Measurements from ENCODE around the gene ADAM12.
"Not testable (repeated sequence)": the region's sequence is repeated elsewhere in the genome, so short reads cannot be mapped to it uniquely, and the experiment has no call there.

Gene ADAM12

DNA sequence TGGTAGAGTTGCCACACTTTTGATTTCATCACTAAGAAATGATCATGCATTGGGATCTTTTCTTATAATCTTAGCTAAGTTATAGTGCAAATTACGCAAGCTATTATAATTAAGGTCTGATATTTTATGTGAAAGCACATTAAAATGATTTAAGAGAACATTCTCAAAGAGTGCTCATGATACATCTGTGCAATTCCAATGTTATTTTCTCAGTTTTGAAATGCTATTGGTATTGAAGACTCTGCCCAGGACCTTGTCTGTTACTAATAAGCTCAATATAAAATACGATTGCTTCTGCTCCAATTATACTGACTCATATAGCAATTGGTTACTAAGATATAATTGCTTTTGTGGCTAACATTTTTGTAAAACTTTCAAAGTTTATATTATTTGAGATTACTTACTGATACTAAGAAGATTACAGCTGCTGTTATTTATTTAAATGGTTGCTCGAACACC lies 180.9 kb downstream of the ADAM12 start:
- no peak for DNase-seq

GRCh38 chr10:126205486-126206205 lies 182.6 kb downstream of the ADAM12 start:
- no peak for DNase-seq

- DNase-seq = no peak
These were observed 184.0 kb downstream of the ADAM12 start for GRCh38 chr10:126204320-126204719.

DNA sequence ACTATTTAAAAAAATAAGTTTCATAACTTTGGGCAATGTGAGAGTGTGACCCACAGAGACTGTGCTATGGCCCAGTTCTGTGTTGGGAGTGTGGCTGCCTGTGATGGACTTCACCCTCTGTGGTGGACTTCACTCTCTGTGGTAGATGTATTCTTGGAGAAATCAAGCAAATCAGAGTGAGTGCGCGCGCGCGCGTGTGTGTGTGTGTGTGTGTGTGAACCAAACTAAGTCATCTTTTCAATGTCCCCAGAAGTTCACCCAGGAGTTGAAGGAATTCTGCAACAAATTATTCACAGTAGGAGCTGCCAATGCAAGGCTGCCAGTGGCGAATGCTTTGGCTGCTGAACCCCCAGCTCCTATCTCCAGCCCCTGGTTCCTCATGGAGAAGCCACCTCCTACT lies 184.5 kb downstream of the ADAM12 start:
- DNase-seq = no peak

DNA sequence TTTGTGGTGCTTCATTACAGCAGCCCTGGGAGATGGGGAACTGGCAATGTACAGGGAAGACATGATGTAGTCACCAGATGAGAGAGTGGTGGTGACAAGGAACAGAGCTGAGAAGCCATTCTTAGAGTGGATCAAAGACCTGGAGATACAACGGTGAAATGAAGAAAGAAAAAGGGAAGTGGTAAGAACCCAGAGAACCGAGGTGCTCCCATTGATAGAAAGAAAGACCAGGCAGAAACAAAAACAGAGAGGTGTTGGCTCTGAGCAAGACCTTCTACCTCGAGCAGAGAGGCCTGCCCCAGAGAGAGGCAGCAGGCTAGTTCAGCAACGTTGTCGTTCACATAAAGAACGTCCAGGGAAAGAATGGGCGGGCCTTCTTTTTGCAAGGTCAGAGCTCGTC lies 186.7 kb downstream of the ADAM12 start:
- no peak for DNase-seq

DNA sequence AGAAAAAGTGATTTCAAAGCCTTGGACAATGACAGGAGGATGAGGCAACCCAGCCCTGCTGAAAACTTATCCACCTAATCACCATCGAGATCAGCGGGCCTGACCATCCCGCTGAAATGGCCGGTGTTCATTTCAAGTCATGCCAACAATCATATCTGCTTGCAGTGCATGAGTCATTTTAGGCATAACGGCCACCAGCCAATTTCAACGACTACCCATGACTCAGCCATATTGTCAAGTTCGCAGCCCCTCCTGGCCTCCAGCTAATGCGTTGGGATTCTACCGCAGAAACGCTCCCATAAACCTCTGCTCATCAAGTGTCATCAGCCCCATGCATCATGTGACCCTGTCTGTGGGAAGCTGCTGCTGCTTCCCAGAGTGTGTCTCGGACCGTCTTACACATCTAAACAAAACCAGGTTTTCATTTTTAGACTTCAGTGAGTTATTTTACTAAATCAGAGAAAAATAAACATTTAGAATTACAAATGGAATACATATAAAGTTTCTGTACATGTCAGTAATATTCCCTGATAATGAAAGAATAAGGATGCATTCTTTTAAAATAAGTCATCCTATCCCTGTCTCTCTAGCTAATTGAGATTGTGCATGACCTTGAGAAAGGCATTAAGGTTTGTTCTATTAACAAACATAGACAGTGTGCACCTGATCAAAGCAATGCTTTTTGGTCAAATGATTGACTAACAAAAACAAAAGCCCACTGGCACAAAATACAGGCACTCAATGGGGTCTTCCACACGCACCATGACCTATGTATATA lies 188.9 kb downstream of the ADAM12 start:
- DNase-seq = no peak

GRCh38 chr10:126198681-126199080 lies 189.6 kb downstream of the ADAM12 start:
- DNase-seq = no peak

DNA sequence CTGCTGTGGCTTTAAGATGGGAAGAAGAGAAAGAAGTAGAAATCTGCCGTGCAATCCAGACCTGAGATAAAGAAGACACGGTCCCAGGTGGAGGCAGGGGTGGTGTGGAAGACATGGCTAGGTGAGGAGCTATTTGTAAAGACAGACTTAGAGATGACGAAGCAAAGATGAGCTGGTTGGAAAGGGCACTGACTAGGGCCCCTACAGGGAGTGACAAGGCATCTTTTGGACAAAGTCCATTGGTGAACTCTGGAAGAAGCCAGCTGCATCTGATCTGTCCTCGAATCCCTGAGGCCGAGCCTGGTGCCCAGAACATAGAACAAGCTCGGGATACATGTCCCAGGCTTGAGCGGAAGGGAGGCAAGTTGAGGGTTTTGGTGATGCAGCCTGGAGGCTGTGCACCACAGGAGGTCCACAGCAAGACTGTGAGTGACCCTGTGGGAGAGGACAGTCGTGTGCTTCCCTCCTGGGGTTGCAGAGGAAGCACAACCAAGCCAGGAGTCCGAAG lies 191.2 kb downstream of the ADAM12 start:
- DNase-seq = no peak

DNA sequence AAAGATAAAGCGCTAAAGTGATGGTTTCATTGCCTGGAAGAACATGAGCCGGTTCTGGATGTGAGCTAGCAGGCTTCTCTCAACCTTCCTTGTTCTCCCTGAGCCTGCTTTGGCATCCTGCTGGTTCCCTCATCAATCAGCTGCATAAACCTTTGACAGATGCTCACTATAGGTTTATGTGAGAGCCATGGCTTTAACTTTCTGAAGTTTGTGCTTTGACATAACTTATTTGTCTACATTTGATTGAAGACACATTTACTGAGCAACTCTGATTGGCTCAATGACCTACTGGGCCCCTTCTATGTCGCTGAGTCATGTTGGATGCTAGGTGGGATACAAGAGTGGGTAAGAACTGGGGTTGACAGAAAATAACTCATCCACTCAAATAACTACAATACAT lies 192.0 kb downstream of the ADAM12 start:
- DNase-seq = no peak

DNA sequence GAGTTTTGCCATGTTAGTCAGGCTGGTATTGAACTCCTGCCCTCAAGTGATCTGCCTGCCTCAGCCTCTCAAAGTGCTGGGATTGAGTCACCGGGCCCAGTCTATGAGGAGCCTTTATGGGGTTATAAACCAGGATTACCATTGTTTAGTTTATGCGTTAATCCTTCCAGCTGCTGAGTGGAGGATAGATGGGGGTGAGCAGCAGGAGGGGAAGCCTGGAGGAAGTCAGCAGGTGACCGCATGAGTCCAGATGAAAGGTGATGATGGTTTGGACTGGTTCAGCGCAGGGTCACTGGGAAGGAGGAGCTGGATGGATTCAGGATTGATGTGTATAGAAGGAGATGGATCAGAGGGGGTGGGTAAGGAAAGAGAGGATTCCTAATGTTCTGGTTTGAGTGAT lies 197.1 kb downstream of the ADAM12 start:
- DNase-seq = no peak

GRCh38 chr10:126188679-126189200 lies 199.5 kb downstream of the ADAM12 start:
- no peak for DNase-seq

- no peak for DNase-seq
These were observed 200.9 kb downstream of the ADAM12 start for GRCh38 chr10:126187399-126187798.

GRCh38 chr10:126186766-126187165 lies 201.5 kb downstream of the ADAM12 start:
- no peak for DNase-seq

DNA sequence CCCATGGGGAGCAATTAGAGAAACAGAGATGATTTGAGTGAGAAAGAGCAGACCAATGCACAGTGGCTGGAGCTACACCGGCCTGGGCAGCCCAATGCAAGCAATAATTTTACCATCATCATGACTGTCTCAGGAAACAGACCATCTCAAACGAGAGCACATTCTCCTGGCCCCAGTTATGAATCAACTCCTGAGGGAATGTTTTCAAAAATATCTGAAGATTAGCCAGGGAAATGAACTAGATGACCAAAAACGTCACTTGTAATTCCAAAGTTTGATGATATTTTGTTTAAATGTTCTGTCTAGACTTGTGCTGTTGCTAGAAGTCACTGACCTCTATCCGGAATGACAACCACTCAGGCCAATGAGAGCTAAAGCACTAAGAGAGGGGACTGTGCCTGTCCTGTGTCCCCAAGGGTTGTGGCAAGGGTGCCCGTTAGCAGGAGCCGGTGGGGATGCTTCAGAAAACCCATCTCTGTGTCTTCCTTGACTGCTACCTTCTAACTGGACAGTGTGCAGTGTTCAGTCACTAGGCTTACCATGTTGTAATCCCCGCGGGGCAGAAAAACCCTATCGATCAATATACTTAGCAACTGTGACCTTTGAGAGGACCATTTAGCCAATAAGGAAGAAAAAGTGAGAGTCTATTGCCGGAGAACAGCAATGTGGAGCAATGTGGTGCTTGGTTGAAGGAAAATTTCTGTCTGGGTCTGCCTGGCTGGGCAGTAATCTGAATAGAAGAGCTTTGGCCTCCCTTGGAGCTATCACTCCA lies 202.4 kb downstream of the ADAM12 start:
- no peak for DNase-seq

DNA sequence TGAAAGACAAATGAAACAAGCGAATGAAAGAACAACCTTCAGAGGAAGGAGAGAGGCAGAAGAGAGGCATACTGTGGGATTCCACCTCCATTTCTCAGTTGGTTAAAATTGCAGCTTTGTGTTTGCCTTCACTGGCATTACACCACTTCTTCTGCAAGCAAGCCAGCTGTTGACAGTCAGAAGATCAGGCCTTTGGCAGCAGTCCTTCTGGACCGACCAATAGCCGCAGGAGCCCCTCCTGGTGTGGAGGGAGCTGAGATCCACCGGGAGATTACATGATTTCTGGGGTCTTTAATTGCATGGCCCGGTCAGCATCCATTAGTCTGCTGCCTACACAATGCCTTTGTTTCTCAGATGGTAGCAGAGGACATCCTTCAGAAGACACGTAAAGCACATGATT lies 206.7 kb downstream of the ADAM12 start:
- DNase-seq = no peak

- no peak for DNase-seq
These were observed 208.6 kb downstream of the ADAM12 start for GRCh38 chr10:126179637-126180036.

DNA sequence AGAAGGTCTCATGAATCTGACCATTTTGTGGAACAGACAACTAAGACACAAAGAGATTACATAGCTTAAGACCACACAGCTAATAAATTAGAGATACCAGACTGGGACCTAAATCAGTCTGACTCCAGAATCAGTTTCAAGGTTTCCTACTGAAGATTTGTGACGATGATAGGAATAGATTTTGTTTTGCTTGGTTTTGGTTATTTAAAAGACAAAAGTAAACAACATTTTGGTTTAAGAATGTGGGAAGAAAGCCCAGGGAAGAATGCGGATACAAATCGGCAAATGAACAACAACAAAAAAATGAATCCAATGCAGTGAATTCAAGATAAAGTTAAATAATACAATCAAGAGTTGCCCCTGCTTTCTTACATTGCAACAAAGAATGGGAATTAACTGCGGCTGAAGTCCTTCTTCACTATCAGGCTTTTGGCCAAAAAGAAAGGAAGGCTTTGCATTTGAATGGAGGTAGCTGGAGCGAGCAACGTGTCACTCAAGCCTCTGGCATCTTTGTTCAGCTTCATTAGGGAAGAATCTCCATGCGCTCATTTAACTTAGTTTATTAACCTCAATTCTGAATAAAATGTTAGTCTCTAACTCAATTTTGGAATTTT lies 210.8 kb downstream of the ADAM12 start:
- no peak for DNase-seq

DNA sequence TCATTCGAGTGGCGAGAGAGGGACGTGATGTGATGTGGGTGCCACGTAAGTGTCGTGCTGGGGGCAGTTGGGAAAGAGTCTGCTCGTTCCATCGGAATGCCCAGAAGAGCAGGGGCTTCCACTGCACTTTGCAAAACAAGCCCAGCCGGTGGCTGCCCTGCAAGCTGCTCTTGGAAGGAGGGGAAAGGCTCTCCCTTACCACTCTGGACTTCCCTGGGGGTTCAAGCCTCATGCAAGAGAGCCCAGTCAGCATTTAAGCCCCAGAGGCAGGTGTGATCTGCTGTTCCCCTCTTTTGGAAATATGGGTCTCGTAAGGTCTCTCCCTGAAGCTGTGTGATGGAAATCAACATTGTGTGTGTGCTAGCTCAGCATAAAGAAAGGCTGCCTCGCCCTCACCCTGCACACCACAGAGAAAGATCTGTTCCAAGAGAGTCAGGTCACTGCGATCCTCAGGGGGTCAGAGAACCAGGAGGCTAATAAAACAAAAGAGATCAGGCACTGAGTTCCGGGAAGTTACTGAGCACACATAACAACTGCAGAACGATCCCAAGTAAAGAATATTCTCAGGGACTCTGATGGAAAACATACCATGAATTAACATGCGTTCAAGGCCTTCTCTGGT lies 212.5 kb downstream of the ADAM12 start:
- no peak for DNase-seq

DNA sequence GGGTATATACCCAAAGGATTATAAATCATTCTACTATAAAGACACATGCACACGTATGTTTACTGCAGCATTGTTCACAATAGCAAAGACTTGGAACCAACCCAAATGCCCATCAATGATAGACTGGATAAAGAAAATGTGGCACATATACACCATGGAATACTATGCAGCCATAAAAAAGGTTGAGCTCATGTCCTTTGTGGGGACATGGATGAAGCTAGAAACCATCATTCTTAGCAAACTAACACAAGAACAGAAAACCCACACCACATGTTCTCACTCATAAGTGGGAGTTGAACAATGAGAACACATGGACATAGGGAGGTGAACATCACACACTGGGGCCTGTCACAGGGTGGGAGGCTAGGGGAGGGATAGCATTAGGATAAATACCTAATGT lies 215.5 kb downstream of the ADAM12 start:
- not testable (repeated sequence) for DNase-seq

GRCh38 chr10:126171555-126171954 lies 216.7 kb downstream of the ADAM12 start:
- DNase-seq = no peak

- no peak for DNase-seq
These were observed 217.5 kb downstream of the ADAM12 start for GRCh38 chr10:126170776-126171175.

- DNase-seq = no peak
These were observed 217.9 kb downstream of the ADAM12 start for GRCh38 chr10:126170371-126170770.
